Ovary (tissue), 3 donors: Measurements from ENCODE around the gene SRMS.

Experiments used
- POLR2A ChIP-seq: fragments of 450-650 bp; IDR thresholded peaks from one replicate; pipeline ENCODE4 v1.6.1; 2017; ENCODE audit warnings: antibody characterized with exemption, mild to moderate bottlenecking, moderate library complexity
- TF ChIP-seq, protein P1 (sequence below), 3 donors: fragments of 450-650 bp in 2 of 3; fragments of 200-600 bp in 1 of 3; IDR thresholded peaks; one replicate each; pipeline versions ENCODE4 v1.5.1 to v1.8.0; 2016 to 2022; ENCODE audit warnings: antibody characterized with exemption in 3 of 3, mild to moderate bottlenecking in 1 of 3
- donor health status: DM: no; HTN: no; CAD: no.

DNA sequence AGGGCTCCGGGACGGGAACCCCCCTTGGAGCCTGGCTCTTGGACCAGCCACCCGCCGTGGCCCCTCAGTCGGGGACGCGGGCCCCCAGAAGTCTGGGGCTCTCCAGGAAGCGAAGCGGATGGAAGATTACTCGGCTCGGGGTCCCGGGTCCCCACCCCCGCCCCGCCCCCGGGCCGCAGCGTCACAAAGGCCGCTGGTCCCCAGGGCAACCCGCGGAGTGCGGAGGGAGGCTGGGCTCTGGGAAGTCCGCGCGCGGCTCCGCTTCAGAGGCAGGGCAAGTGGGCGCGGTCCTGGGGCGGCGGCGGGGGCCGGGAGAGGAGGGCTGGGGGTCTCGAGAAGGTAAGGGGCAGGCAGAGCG is 6.4 kb upstream of the SRMS start, which contains the start of gene FNDC11:
- no peak for TF ChIP-seq POLR2A
- TF ChIP-seq, protein P1, sequence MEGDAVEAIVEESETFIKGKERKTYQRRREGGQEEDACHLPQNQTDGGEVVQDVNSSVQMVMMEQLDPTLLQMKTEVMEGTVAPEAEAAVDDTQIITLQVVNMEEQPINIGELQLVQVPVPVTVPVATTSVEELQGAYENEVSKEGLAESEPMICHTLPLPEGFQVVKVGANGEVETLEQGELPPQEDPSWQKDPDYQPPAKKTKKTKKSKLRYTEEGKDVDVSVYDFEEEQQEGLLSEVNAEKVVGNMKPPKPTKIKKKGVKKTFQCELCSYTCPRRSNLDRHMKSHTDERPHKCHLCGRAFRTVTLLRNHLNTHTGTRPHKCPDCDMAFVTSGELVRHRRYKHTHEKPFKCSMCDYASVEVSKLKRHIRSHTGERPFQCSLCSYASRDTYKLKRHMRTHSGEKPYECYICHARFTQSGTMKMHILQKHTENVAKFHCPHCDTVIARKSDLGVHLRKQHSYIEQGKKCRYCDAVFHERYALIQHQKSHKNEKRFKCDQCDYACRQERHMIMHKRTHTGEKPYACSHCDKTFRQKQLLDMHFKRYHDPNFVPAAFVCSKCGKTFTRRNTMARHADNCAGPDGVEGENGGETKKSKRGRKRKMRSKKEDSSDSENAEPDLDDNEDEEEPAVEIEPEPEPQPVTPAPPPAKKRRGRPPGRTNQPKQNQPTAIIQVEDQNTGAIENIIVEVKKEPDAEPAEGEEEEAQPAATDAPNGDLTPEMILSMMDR (IDR thresholded peaks at IDR 0.05), result no peak
